NCI-H748 treated with DMSO at 0.1 percent for 48 hours (cell line): ENCODE measurements around the gene ACTN2.

Experiments used
- DNase-seq: peaks from one replicate; lab custom pipeline; 2025; lab: John Stamatoyannopoulos, UW

The ACTN2 gene

GRCh38 chr1:236691348-236691747 is 5.0 kb downstream of the ACTN2 start:
- no peak for DNase-seq

- DNase-seq, result no peak
Observed at GRCh38 chr1:236692128-236692527, 5.8 kb downstream of the ACTN2 start.

- no peak for DNase-seq
Observed at GRCh38 chr1:236692742-236693141, 6.4 kb downstream of the ACTN2 start.

GRCh38 chr1:236699366-236699765 is 13.1 kb downstream of the ACTN2 start:
- no peak for DNase-seq

- DNase-seq, result no peak
Observed at GRCh38 chr1:236700903-236701302, 14.6 kb downstream of the ACTN2 start.

- DNase-seq, result no peak
Observed at GRCh38 chr1:236701782-236702181, 15.5 kb downstream of the ACTN2 start.

GRCh38 chr1:236702791-236703394 is 16.6 kb downstream of the ACTN2 start:
- DNase-seq, result no peak

GRCh38 chr1:236705771-236706170 is 19.5 kb downstream of the ACTN2 start:
- DNase-seq, result no peak

- DNase-seq, result no peak
Observed at GRCh38 chr1:236706183-236706582, 19.9 kb downstream of the ACTN2 start.

- DNase-seq, result no peak
Observed at GRCh38 chr1:236710328-236710892, 24.1 kb downstream of the ACTN2 start.

GRCh38 chr1:236716160-236716559 is 29.9 kb downstream of the ACTN2 start:
- DNase-seq, result no peak

- DNase-seq, result no peak
Observed at GRCh38 chr1:236717811-236718210, 31.5 kb downstream of the ACTN2 start.

- DNase-seq, result no peak
Observed at GRCh38 chr1:236718328-236718727, 32.0 kb downstream of the ACTN2 start.

- no peak for DNase-seq
Observed at GRCh38 chr1:236720206-236720605, 33.9 kb downstream of the ACTN2 start.

GRCh38 chr1:236720611-236721010 is 34.3 kb downstream of the ACTN2 start:
- no peak for DNase-seq

- DNase-seq, result no peak
Observed at GRCh38 chr1:236724049-236724448, 37.8 kb downstream of the ACTN2 start.

- DNase-seq, result no peak
Observed at GRCh38 chr1:236724506-236724905, 38.2 kb downstream of the ACTN2 start.

GRCh38 chr1:236725668-236726067 is 39.4 kb downstream of the ACTN2 start:
- no peak for DNase-seq

GRCh38 chr1:236727521-236727920 is 41.2 kb downstream of the ACTN2 start:
- DNase-seq, result no peak

- no peak for DNase-seq
Observed at GRCh38 chr1:236728752-236729151, 42.5 kb downstream of the ACTN2 start.

- DNase-seq, result no peak
Observed at GRCh38 chr1:236733653-236734052, 47.4 kb downstream of the ACTN2 start.

GRCh38 chr1:236734141-236734765 is 48.0 kb downstream of the ACTN2 start:
- DNase-seq, result no peak

- DNase-seq, result no peak
Observed at GRCh38 chr1:236736761-236737160, 50.5 kb downstream of the ACTN2 start.

GRCh38 chr1:236741753-236742152 is 55.5 kb downstream of the ACTN2 start:
- DNase-seq, result no peak
